ENCODE results near the gene CDC42BPA. TPM values are rescaled to one million over a fixed set of nuclear protein-coding genes. Genes with fewer than 3 reads are reported as not detected.
"Not testable (repeated sequence)": the region's sequence is repeated elsewhere in the genome, so short reads cannot be mapped to it uniquely, and the experiment has no call there.

The CDC42BPA gene
- polyA plus RNA-seq, 12 donors: 27.0 to 36.2 (median 31.8) TPM; not detected in 1

DNA sequence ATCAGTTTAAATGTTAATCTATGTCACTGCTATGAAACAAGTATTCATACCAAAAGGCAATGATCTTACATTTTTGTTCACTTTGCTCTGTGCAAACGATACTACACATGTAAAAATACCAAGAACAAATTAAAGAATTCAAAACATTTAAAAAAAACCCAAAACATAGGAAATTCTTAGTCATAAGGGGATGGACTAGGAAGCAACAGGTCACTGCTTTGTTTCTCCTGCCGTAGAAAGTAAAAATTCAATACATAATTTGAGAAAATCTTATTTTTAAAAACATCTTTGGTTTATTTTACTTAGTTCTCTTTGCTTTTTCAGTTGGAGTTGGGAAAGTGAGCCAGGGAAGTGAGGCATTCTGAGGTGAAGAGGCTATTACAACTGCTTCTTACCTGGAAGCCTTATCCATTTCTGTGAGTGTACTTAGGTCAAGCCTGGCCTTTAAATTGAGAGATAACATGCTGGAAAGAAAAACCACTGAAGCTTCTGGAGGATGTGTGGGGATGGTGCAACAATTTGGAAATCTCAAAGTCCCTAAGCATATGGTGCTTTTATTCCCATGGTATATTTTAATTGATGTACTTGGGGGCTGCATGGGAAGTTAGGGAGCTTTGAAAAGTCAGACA is 183.5 kb downstream of the CDC42BPA start:
- DNase-seq: no peak

DNA sequence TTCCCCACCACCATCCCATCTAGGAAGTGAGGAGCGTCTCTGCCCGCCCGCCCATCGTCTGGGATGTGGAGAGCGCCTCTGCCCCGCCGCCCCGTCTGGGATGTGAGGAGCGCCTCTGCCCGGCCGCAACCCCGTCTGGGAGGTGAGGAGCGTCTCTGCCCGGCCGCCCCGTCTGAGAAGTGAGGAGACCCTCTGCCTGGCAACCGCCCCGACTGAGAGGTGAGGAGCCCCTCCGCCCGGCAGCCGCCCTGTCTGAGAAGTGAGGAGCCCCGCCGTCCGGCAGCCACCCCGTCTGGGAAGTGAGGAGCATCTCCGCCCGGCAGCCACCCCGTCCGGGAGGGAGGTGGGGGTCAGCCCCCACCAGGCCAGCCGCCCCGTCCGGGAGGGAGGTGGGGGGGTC is 185.6 kb downstream of the CDC42BPA start:
- DNase-seq: not testable (repeated sequence)

DNA sequence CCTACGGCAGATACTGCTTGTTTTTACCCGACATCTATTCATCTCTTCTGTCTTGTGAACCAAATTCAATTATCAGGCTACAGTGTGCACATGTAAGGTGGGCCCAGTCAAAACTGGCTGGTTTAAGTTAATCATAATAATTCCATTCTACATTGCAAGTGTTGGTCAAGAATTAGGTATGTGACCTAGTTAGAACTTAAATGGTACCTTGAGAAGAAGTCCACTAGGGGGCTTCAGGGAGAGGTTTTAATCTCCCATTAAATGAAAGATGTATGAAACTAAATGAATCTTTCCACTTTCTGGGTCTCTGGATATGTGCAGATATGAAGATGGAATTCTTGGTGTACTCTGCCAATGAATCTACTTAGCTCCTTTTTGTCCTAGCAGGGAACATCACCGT is 187.1 kb downstream of the CDC42BPA start:
- no peak for DNase-seq

DNA sequence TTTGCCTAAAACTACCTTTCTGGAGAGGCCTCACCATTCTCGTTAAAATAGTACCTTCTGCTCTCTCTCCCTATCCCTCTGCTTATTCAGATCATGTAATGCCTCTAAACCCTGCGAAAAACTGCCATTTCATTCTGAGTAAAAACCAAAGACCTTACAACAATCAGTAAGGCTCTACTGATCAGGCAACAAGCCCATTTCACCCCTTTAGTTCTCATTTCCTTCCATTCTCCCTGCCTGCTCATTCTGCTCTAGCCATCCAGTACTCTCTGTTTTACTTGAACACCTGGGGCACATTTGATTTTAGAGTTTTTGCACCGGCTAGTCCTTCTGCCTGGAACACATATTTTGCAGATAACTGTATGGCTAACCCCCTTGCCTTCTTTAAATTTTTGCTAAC is 190.4 kb downstream of the CDC42BPA start:
- no peak for DNase-seq

DNA sequence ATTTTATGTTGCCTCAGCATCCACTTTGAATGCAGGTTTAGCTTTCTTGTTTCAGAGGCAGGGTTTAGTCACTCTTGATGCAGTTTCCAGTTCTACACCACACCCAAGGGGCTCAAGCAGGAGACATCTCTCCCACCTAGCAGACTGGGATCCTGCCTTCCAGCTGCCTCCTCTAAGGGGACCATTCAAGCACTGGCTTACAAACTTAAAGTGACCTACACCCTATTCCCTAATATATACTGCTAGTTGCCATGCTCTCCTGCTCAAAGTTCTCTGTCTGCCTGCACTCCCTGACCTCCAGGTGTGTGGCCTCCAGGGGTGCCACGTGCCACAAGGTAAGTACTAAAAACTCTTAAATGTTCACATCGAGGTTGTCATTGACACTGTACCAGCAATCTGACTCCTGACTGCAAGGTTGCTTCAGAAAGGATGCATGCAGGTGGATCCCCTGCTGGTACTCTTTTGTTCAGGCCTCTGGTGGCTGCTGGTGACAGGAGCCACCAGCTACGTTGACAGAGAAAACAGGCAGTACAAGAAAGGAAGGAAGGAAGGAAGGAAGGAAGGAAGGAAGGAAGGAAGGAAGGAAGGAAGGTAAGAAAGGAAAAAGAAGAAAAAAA is 192.3 kb downstream of the CDC42BPA start:
- DNase-seq: no peak

DNA sequence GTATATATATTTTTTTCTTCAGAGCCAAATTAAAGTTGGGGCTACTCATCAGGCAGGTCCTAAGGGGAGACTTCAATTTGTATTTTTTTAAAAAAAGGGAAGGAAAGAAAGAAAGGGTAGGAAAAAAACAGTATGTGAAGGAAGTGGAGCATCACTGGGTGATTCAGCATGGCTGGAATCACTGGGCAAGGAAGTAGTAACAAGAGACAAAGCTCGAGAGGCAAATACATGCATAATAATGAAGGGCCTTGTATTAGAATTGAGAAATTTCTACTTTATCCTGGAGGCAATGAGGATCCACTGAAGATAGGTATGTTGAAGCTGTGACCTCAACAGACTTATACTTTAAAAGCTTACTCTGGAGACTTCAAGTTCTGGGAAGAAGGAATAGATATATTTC is 193.8 kb downstream of the CDC42BPA start:
- DNase-seq: no peak

DNA sequence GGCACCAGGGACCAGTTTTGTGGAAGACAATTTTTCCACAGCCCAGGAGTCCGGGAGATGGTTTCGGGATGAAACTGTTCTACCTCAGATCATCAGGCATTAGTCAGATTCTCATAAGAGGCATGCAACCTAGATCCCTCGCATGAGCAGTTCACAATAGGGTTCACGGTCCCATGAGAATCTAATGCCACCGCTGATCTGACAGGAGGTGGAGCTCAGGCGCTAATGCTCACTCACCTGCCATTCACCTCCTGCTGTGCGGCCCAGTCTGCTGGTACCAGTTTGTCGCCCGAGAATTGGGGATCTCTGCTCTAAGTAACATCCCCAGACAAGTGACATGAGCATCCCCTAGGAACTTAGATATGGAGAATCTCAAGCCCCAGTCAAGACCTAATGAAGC is 197.5 kb downstream of the CDC42BPA start:
- DNase-seq: no peak

DNA sequence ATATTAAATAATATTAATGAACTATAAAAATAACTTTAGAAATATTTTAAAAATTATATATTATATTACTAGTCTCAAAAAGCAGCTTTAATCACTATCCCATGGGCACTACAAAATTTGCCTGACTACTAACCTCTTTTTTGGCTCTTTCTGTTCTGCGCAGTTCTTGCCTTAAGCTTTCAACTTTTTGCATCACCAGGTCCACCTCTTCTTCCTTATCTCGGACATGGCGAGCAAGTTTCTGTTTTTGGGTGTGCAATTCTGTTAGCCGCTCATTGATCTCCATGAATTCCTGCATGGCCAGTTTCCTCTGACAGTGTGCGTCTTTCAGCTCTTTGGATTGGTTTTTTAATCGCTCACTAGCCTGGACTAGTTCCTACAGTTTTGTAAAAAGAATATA is 205.8 kb downstream of the CDC42BPA start:
- no peak for DNase-seq

DNA sequence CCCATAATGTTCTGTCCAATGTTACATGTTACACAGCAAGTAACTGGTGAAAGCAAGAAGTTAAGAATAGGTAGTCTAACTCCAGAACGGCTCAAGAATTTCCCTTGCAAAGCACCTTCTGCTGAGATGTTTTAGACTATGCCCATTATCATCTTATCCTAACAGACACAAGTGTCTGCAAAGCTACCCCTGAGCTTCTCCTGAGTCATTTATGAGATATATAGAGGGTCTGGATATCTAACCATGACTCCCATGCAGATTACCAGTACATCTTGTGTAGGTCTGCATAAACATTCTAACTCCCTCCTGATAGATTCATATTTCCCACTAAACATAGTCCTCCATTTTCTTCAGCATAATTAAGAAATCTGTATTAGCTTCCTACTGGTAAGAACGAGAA is 206.5 kb downstream of the CDC42BPA start:
- DNase-seq: no peak

DNA sequence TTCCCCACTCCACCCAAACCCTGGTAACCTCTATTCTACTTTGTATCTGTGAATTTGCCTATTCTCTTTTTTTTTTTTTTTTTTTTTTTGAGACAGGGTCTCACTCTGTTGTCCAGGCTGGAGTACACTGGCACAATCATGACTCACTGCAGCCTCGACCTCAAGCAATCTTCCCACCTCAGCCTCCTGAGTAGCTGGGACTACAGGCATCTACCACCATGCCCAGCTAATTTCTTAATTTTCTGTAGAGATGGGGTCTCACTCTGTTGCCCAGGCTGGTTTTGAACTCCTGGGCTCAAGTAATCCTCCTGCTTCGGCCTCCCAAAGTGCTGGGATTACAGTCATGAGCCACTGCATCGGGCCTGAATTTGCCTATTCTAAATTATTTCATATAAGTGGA is 213.0 kb downstream of the CDC42BPA start:
- DNase-seq: not testable (repeated sequence)

DNA sequence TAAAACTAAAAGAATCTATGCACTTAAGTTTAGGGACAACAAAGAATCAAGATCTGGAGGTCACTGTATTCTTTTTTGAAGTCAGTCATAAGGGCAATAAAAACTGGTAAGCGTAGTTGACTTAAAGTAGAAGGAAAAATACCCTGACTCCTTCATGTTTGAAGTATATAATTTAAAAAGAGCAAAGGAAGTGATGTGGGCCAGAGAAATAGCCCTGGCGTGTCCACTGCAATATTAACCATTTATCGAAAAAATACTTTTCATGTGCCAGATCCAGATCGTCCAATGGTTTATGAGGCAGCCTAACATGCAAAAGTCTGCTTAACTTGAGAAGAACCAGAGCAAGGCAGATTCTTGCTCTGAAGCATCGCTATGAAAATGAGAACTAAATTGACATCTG is 216.2 kb downstream of the CDC42BPA start:
- DNase-seq: no peak

DNA sequence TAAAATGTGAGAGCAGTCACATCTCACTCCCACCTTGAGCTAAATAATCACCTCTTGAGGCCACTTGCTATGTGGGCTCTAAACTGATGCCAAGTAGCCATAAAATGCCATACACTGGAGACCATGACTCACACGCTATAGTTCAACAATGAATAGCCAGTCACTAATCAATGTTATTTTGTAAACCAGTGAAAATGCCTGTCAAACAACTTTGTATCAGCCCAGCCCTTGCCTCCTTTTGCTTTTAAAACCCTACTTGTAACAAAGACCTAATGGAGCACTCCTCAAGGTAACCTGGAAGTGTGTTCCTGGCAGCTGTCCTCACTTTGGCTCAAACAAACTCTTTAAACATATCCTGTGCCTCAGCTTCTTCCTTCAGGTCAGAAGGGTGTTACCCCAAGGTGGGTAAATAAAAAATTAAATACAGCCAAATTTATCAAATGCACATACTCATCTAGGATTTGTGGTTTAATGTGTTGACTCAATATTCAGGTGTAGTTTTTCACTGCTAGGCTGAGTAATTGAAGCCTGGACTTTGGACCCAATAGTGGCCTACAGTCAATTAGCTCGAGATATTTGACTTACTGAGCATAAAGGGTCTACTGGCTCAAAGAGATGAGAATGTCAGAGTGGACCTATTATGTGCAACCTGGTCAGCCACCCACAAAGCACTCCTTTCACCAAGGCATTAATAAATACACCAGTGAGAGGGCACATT is 223.9 kb downstream of the CDC42BPA start:
- DNase-seq: no peak

DNA sequence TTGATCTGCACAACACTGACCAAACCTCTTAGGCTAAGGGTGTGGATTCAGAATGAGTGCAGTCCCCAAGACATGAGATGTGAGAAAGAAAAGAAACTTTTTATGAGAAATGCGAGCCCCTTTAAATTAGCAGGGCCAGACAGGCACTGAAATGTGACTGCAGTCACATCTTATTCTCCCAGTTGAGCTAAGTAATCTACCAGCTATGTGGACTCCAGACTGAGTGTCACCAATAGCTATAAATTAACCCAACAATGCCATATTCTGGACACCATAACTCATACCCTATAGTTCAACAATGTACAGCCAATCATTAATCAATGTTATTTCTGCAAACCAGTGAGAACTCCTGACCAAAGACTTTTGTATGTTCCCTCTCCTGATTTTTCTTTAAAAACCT is 225.0 kb downstream of the CDC42BPA start:
- DNase-seq: no peak

DNA sequence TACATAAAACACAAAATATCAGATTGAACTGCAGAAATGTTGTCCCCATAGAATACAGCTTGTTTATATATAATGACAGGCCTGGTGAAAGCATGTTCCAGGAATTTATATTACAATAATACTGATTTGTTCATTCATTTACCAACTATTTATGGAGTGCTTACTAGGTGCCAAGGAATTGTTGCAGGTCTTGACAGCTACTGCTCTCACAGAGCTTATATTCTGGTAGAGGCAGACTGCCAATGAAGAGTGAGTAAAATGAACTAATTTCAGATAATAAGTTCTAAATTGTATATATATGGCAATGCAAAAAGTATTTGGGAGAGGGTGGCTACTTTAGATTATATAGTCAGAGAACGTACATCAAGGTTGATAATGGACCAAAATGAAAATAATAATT is 226.2 kb downstream of the CDC42BPA start:
- no peak for DNase-seq

DNA sequence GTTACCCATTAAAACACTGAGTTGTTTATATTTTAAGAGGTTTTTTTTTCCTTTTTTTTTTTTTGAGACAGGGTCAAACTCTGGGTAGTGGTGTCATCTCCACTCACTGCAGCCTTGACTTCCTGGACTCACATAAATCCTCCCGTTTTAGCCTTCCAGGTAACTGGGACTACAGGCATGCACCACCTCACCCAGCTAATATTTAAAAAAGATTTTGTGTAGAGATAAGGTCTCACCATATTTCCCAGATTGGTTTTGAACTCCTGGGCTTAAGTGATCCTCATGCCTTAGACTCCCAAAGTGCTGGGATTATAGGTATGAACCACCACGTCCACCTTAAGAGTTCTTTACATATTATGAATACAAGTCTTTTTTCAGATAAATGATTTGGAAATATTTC is 231.7 kb downstream of the CDC42BPA start:
- DNase-seq: no peak

DNA sequence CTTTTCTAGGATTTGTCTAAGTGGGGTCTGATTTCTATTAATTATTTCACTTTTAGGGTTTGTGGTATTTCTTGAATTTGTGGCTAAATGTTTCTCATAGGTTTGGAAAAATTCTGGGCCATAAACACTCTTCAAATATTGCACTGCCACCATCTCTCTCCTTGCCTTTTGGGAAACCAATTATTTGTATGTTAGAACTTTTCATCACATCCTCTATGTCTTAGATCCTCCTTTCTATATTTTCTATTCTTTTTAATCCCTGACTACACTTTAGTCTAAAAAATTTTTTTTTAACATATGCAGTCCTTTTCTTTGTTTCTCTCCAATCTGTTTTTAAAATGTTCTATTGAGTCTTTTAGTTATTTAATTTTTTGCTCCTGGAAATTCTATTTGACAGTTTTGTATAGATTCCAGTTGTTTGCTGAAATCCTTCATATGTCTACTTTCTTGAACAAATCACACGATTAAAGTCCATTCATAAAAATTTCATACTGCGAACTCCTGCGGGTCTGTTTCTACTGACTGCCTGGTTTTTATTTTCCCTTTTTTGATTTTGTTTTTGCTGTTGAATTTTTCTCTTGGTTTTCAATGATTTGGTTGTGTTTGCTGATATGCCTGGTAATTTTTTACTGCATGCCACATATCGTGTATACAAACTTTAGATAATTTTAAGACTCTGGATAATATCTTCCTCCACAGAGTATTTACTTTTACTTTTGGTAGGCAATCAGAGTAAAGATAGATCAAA is 235.1 kb downstream of the CDC42BPA start:
- no peak for DNase-seq

DNA sequence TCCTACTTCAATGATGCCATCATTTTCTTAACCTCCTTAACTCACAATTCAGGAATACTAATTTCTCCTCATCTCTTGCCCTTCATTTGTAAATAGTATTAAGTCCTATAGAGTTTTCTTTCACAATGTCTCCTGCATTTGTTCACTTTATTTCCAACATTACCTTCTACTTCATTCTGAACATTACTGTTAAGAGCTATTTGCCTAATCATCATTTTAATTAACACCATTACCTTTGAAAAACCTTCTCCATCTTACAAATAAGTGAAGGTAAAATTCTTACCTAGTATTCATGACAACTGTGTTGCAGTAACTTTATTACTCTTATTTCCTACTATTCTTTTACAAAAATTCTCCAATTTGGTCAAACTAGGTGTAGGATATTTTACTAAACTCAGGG is 240.5 kb downstream of the CDC42BPA start:
- DNase-seq: no peak

DNA sequence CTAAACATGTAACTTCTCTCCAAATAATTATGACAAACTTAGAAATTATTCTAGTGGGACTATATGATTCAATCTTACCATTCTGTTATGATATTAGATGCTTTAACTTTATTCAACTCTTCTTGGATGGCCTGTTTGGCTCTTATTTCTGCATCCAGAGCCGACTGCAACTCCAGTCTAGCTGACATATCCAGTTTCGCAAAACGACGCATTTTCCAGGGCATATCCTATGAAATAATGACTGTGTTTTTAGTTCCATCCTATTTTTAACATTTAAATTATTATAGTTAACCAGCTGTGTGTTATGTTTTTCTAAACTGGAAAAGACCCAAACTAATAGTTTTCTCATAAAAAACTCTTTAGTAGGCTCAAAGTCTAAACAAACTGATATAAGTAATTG is 244.5 kb downstream of the CDC42BPA start:
- peak; percentile 52 for DNase-seq

DNA sequence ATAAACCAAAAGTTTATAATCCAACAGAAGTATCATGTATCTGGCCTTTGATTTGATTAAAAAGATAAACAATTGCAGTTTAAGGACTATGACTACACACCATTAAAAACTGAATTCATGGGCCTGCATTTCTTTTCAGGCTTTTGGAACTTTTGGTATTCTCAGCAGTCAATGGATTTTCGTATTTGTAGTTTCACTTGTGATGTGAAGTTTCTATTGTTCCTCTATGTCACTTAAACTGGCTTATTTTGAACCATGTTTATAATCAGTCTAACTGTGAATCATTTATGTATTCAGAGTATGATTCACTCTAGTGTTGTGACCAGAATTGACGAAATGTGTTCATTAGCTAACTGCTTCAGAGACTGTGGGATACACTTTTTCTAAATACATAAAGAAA is 245.3 kb downstream of the CDC42BPA start:
- no peak for DNase-seq

DNA sequence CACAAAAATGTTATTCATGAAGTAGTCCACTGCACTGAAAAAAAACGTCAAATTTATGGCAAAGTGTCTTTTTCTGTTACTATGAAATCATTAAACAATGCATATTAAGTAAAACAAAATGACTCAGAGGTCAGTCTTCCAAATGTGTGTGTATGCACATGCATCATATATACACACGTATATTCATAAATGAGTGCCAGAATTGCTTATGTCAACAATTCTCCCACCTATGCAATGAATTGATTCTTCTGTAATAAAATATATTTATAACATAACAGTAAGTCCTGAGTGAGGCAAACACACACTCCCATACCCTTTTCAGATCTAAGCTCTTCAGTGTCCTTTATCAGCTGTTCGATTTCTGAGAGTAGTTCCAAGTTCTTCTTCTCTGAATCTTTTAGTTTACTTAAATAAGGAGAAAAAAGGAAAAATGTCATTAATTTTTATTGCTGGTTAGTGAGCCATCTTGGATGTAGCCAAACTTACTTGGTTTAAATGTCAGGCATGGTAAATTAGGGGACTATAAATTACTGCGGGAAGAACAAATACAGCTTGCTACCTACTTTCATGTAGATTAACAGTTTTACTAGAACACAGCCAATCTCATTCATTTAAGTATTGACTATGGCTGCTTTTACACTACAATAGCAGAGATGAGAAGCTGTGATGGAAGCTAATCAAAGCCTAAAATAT is 246.3 kb downstream of the CDC42BPA start:
- no peak for DNase-seq

DNA sequence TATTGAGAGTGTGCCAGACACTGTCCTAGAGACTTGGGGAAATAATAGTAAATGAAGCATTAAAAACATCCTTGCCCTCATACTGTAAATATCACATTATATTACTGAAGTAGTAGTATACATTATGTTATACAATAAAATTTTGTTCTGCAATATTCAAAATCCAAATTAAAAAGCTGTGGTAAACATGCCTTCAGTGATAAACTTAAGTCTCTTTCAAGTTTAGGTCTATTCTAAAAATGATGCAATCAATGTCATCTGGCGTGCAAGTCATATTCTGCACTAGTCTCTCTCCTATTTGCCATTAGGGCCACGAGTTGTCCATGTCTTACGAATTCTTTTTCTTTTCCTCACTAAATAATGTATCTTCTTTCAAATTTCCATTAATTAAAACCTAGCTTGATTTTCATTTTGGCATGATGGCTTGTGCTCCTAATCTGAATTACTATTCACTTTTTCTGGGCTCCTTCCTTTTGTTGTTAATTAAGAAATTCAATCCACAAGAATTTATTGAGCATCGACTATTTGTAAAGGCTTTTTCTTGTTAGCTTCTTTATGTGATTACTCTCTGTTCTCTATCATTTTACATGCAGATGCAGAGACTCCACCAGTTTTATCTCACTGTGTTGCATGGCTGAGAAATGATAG is 247.5 kb downstream of the CDC42BPA start:
- DNase-seq: no peak

DNA sequence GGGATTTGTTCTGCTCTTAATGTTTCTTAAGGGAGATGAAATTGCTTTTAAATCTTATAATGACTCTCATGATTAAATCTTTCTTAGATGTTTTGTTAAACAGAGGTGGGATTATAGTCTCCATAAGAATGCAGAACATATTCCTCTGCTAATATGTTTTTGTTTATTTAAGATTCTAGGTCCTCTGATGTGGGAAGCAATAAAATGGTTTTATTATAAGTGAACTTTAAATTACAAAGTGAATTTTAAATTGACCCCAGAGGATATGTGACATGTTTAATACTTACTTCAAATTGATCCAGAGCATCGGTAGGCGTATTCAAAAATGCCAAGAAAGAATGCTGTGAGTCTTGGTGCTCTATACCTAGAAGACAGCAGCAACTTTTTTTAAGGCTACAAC is 248.8 kb downstream of the CDC42BPA start:
- DNase-seq: no peak
